Amniotic stem cell (primary cell): Measurements from ENCODE around the gene CUL4A.

ENCODE experiments used
- DNase-seq: peaks from one replicate; lab custom pipeline; 2025; lab: John Stamatoyannopoulos, UW

The CUL4A gene

DNA sequence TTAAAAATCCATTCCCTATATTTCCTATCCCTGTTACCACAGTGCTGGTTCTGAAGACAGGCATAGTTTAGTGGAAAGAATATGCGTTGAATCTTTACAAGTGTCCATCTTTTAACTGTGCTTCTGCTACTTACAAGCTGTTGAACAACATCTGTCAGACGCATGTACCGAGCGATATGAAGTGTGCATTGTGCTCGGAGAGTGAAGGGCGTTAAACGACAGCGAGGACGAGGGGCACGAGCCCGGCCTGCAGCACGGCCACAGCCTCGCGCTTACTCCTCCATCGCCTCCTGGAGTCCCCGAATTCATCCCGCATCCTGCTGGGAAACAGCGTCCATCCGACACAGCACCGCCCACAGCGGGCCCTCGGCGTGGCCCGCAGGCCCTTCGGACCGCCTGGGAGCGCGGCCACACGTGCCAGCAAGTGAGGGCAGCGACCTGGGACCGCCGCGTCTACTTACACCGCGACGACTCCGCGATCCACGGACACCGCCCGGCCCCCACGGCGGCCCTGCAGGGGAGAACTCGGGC lies 1.5 kb upstream of the CUL4A start:
- DNase-seq: no peak

GRCh38 chr13:113208421-113209335 lies 735 bp upstream of the CUL4A start, which contains the start of gene PCID2:
PCID2 (minus strand) TSS chr13:113208669; CDS start chr13:113208634, 35 bp downstream.
- peak; percentile 56 for DNase-seq

DNA sequence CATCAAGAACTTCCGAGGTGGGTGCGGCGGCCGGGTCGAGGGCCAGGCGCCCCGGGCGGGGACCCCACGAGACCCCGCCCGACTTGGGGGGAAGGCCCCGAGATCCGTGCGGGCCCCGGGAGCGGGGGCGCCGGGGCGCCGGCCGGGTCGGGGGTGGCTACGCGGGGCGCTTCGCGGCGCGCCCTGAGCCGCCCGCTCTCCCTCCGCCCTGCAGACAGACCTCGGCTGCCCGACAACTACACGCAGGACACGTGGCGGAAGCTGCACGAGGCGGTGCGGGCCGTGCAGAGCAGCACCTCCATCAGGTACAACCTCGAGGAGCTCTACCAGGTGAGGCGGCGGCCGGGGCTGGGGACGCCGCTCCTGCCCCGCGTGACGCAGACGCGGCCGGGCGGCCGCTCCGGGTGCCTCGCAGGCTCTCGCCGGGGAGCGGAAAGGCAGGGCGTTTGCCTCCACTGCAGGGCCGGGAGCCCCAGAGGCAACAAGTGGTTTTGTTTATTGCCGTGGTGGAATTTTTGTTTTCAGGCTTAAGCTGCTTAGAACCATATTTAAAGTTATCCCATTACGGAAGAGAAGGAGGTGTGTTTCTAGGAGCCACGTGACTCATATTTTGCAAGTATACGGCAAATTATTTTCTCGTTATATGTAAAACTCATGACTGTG lies 477 bp downstream of the CUL4A start:
- no peak for DNase-seq

DNA sequence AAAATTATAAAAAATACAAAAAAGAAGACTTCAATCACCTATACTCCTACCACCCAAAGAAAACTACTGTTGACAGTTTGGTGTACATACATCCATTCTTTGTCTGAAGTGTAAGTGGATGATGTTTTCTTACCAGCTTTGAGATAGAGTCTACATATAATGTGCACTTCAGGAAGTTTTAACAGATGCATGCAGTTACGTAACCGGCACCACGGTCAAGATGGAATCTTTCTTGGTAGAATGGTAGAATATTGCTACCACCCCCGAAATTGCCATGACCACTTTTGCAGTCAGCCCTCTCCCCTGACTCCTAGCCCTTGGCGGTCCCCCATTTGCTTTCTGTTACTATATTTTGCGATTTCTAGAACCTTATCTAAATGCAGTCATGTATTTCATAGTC lies 1.4 kb downstream of the CUL4A start:
- no peak for DNase-seq

GRCh38 chr13:113211774-113212173 lies 2.4 kb downstream of the CUL4A start:
- DNase-seq: no peak

DNA sequence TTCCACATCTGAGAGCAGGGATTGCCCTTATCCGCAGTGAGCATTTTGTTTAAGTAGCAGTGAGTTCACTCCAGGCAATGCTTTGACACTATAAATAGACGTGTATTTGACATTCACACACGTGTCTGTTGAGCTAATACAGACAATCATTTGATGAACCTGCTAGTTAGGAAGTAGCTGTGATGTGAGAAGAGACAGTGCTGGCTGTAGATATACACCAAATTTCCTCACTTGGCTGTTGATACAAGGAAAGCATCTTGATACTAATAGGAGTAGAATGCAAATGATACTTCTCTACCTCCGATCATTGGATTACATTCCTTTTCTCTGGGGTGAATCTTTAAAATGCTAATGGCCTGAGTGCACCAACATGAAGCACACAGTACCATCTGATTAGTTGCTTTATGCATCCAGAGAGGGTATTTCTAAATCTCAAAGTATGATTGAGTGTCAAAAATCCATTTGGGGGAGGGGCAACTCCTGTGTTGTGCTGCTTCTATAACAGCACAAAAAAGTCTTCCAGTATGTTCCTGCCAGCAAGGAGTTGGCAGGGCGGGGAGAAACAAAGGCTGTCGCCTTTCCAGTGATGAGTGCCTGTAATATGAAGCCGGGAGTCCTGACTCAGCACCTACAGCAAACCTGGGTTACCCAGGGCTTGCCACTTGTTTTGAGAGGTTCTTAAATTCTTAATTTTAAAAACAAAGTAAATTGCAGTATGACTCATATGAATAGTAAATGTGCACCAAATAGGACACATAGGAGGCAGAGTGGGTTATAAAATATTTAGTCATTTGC lies 7.0 kb downstream of the CUL4A start:
- DNase-seq: no peak

- no peak for DNase-seq
Measured at GRCh38 chr13:113218586-113218985, 9.2 kb downstream of the CUL4A start.

DNA sequence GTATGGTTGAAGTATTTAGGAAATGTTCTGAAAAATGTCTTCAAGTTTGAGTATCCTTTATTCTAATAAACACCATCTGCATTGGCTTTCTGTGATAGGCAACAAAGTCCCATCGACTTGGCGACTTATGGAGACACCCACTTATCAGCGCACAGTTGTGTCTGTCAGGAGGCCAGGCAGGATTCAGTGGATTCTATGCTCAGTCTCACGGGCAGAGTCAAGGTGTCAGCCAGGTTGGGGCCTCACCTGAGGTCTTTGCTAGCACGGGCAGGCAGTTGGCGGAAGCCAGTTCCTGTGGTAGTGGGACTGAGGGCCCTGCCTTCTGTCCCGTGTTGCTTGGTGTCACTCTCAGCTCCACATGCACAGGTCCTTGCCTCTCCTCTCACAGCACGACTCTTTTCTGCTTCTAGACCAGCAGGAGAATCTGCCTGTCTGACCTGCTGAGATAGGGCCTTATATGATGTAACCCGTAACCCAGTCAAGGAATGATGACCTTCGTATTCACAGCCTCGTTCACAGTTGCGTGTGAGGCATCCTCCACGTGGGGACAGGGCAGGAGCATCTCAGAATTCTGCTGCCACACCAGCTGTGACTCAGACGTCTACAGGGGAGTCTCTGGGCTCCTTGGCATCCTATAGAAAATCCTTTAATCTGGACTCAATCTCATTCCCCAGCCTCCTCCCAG lies 10.0 kb downstream of the CUL4A start:
- DNase-seq: no peak

- no peak for DNase-seq
Measured at GRCh38 chr13:113220141-113220598, 10.8 kb downstream of the CUL4A start.

- no peak for DNase-seq
Measured at GRCh38 chr13:113220877-113221276, 11.5 kb downstream of the CUL4A start.

DNA sequence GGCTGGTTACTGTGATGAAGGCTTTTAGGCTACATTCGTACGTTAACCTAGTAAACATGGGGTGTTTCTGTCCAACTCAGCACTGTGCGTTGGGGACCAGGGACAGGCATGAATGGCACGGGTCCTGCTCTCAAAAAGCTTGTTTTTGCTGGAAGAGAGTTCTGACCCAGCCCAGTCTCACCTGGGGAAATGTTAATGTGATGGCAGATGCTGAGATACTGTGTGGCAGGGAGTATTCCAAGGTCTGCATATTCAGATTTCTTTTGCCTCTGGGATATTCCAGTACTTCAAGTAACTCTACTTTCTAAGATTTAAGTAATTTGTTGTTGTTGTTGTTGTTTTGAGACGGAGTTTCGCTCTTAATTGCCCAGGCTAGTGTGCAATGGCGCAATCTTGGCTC lies 13.7 kb downstream of the CUL4A start:
- no peak for DNase-seq

- DNase-seq: no peak
Measured at GRCh38 chr13:113224486-113224885, 15.1 kb downstream of the CUL4A start.

DNA sequence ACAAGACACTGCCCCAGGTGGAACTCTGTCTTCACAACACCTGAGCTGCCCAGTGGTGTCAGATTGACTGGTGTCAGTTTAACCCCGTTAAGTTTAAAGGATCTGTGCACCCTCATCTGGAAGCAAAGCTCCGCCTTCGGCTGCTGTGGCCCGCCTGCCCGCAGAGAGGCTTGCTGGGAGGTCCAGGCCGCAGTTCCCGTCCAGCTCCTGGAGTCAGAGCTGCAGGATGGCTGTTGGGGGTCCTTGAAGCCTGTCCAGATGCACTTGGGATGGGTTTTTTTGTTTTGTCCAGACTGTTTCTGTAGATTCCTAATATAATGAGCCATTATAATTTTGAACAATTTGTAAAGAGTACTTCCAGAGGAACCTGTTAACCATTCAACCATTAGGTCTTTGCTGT lies 16.1 kb downstream of the CUL4A start:
- DNase-seq: no peak

DNA sequence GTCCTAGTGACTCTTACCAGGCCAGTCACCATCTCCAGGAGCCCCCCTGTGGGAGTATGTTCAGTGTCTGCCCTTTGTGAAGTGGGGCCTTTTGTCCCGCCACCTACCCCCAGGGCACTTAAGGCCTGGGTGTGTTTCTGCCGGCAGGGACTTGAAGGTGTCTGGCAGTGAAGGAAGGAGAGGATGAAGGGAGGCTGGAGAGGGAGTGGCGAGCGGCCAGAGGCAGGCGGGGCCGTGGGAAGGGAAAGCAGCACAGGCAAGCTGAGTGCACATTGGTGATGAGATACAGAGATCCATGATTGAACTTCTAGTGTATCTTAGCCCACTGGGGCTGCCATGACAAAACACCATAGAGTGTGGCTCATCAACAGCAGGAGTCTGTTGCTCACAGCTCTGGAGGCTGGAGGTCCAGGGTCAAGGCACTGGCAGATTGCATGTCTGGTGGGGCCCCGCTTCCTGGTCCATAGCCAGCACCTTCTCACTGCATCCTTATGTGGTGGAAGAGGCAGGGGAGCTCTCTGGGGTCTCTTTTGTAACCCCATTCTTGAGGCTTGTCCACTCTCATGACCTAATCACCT lies 17.5 kb downstream of the CUL4A start:
- no peak for DNase-seq

GRCh38 chr13:113229161-113229560 lies 19.7 kb downstream of the CUL4A start:
- no peak for DNase-seq

GRCh38 chr13:113229791-113230190 lies 20.4 kb downstream of the CUL4A start:
- DNase-seq: no peak

GRCh38 chr13:113231306-113232207 lies 22.1 kb downstream of the CUL4A start:
- DNase-seq: no peak

DNA sequence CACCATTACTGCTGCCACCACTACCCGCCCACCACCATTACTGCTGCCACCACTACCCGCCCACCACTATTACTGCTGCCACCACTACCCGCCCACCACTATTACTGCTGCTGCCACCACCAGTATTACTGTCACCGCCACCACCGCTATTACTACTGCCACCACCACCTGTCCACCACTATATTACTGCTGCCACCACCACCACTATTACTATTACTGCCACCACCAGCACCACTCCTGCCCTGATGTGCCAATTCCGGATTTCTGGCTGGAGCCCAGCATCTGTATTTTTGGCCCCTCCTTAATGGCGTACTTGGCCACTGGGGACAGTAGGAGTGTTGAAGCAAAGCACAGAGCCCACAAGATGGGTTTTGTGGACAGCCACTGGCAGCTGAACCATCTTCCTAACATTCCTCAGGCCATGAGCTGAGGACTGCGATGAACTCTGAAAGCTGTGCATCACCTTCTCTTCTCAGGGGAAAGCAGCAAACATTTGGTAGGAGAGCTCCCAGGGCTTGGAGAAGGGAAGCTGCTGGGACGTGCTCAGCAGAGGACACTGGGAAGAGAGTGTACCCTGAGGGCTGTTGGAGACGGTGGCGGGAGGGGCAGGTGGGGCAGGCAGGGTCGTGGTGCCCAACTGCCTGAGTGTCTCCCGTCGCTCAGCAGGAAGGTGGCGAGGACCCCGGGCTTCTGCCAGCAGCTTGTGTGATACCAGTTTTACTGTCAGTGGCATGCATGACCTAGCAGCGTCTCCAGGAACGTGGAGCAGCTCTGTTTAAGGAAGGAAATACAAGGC lies 23.0 kb downstream of the CUL4A start:
- DNase-seq: no peak

DNA sequence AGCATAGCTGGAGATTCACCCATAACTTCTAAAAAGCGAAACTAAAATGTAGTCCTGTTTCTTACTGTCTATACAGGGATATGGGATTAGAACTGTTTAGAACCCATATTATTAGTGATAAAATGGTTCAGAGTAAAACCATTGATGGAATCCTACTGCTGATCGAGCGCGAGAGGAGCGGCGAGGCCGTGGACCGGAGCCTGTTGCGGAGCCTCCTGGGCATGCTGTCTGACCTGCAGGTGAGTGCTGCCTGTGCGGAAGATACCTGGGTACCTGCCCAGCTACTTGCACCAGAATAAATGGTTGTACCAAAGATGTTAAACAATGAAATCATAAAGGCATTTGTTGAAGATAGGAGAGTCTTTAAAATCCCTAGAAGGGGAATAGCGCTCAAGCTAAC lies 23.7 kb downstream of the CUL4A start:
- DNase-seq: no peak
